NCI-H2196 treated with DMSO at 0.1 percent for 48 hours (cell line): ENCODE results near the gene DCUN1D2.
"Not testable (repeated sequence)": the region's sequence is repeated elsewhere in the genome, so short reads cannot be mapped to it uniquely, and the experiment has no call there.

Experiments
- DNase-seq: peaks from one replicate; lab custom pipeline; 2025; ENCODE audit not compliant: unreplicated experiment; lab: John Stamatoyannopoulos, UW

Gene DCUN1D2

GRCh38 chr13:113468029-113468428 is 22.5 kb downstream of the DCUN1D2 start:
- DNase-seq: no peak

- no peak for DNase-seq
Measured at GRCh38 chr13:113466383-113466782, 24.1 kb downstream of the DCUN1D2 start.

GRCh38 chr13:113465300-113465699 is 25.2 kb downstream of the DCUN1D2 start:
- no peak for DNase-seq

GRCh38 chr13:113464476-113464875 is 26.0 kb downstream of the DCUN1D2 start:
- DNase-seq: no peak

GRCh38 chr13:113461022-113461751 is 29.3 kb downstream of the DCUN1D2 start:
- no peak for DNase-seq

GRCh38 chr13:113460599-113460998 is 29.9 kb downstream of the DCUN1D2 start:
- no peak for DNase-seq

GRCh38 chr13:113460064-113460555 is 30.4 kb downstream of the DCUN1D2 start:
- no peak for DNase-seq

GRCh38 chr13:113458253-113459065 is 32.1 kb downstream of the DCUN1D2 start:
- no peak for DNase-seq

- no peak for DNase-seq
Measured at GRCh38 chr13:113457510-113457909, 33.0 kb downstream of the DCUN1D2 start.

- no peak for DNase-seq
Measured at GRCh38 chr13:113456116-113456702, 34.3 kb downstream of the DCUN1D2 start.

GRCh38 chr13:113455384-113455783 is 35.1 kb downstream of the DCUN1D2 start:
- no peak for DNase-seq

GRCh38 chr13:113454936-113455335 is 35.6 kb downstream of the DCUN1D2 start:
- no peak for DNase-seq

- no peak for DNase-seq
Measured at GRCh38 chr13:113452942-113453901, 37.3 kb downstream of the DCUN1D2 start, which contains the start of gene ADPRHL1. Gene ADPRHL1, minus strand, starts transcription at chr13:113453488. Its CDS starts 51 bp downstream, at chr13:113453437.

GRCh38 chr13:113452466-113452865 is 38.0 kb downstream of the DCUN1D2 start:
- DNase-seq: no peak

GRCh38 chr13:113451951-113452421 is 38.5 kb downstream of the DCUN1D2 start:
- no peak for DNase-seq

GRCh38 chr13:113450861-113451620 is 39.5 kb downstream of the DCUN1D2 start:
- DNase-seq: not testable (repeated sequence)

GRCh38 chr13:113450348-113450744 is 40.2 kb downstream of the DCUN1D2 start:
- not testable (repeated sequence) for DNase-seq

GRCh38 chr13:113449693-113450347 is 40.7 kb downstream of the DCUN1D2 start:
- no peak for DNase-seq
